HCT116 (cell line): ENCODE results near the gene SLC7A8. TPM values are rescaled to one million over a fixed set of nuclear protein-coding genes. Genes with fewer than 3 reads are reported as not detected.

Experiments
- ATAC-seq: fragments of 200-7000 bp; cut with Tn5 transposase; 2 replicates; pipeline ENCODE4 v1.9.1; 2020; ENCODE audit warnings: mild to moderate bottlenecking, moderate library complexity
- BruUV-seq: library from RNA; stranded (reverse); fragments of 400-500 nt; replicated peaks from 2 replicates; lab custom pipeline; 2021; lab: Mats Ljungman, UMichigan
- CTCF ChIA-PET: fragments of 300-600 bp; sonication (Branson Sonifier 250); formaldehyde crosslinking; loops from one replicate; lab custom pipeline; 2021; ENCODE audit warnings: antibody characterized with exemption; lab: Charles Lee
- POLR2A ChIA-PET: fragments of 300-600, 350-600 bp; sonication (Branson Sonifier 250); formaldehyde crosslinking; loops from one replicate; lab custom pipeline; 2021; ENCODE audit warnings: antibody characterized with exemption; lab: Charles Lee
- RAD21 ChIA-PET, 2 experiments: fragments of 300-600 bp; sonication (Branson Sonifier 250); formaldehyde crosslinking; loops; one replicate each; lab custom pipeline; 2023; ENCODE audit warnings: low total read pairs in 2 of 2; ENCODE audit not compliant: uncharacterized antibody in 2 of 2, unreplicated experiment in 2 of 2, low non-redundant PET in 1 of 2; lab: Charles Lee
- DNase-seq: peaks from one replicate; pipeline ENCODE4 v3.0.0-alpha.2; 2010; ENCODE audit warnings: low read depth, low spot score
- H2AFZ ChIP-seq: fragments of 200-600 bp; shearing (Covaris generic), sonication (generic); 2 replicates; pipeline ENCODE4 v1.6.1; 2017; ENCODE audit warnings: low read depth, mixed run types, mixed read lengths, antibody characterized with exemption, low read length; ENCODE audit not compliant: poor library complexity, severe bottlenecking
- H3K27ac ChIP-seq: 2 replicates; pipeline ENCODE4 v1.5.1; 2012; ENCODE audit warnings: low read depth, low read length
- H3K27me3 ChIP-seq: fragments of 200-600 bp; sonication (generic); 2 replicates; pipeline ENCODE4 v1.6.1; 2016; ENCODE audit warnings: mixed run types, low read length, mixed read lengths; ENCODE audit not compliant: insufficient read depth
- H3K36me3 ChIP-seq, 2 experiments: fragments of 200-500 bp in 1 of 2; fragments of 200-600 bp in 1 of 2; sonication (Bioruptor generic) in 1 of 2; sonication (generic) in 1 of 2; 2 replicates each; pipeline versions ENCODE4 v1.5.1 to v1.6.1; 2014 to 2016; ENCODE audit warnings: low read length in 2 of 2, inconsistent platforms in 1 of 2, mixed read lengths in 1 of 2, mixed run types in 1 of 2; ENCODE audit not compliant: insufficient read depth in 2 of 2, control insufficient read depth in 1 of 2
- H3K4me1 ChIP-seq, 2 experiments: fragments of 200-600 bp in 1 of 2; sonication (generic) in 1 of 2; 2 replicates each; pipeline versions ENCODE4 v1.5.1 to v1.6.1; 2012 to 2017; ENCODE audit warnings: low read length in 2 of 2, inconsistent platforms in 1 of 2, mild to moderate bottlenecking in 1 of 2, mixed read lengths in 1 of 2, mixed run types in 1 of 2, moderate library complexity in 1 of 2; ENCODE audit not compliant: insufficient read depth in 2 of 2, control insufficient read depth in 1 of 2
- H3K4me2 ChIP-seq: fragments of 200-600 bp; sonication (generic); 2 replicates; pipeline ENCODE4 v1.6.1; 2017; ENCODE audit warnings: mixed run types, low read length, mixed read lengths
- H3K4me3 ChIP-seq, 2 experiments: fragments of 200-600 bp in 1 of 2; sonication (generic) in 1 of 2; replicated peaks in 1 of 2; 2 replicates each; pipeline ENCODE4 v1.5.1; 2011 to 2016; ENCODE audit warnings: low read length in 2 of 2, control low read depth in 1 of 2, low read depth in 1 of 2, mild to moderate bottlenecking in 1 of 2, mixed read lengths in 1 of 2, mixed run types in 1 of 2
- H3K79me2 ChIP-seq: fragments of 200-600 bp; sonication (generic); 2 replicates; pipeline ENCODE4 v1.6.1; 2017; ENCODE audit warnings: mild to moderate bottlenecking, mixed run types, low read length, moderate library complexity, mixed read lengths; ENCODE audit not compliant: insufficient read depth
- H3K9ac ChIP-seq: fragments of 200-600 bp; sonication (generic); 2 replicates; pipeline ENCODE4 v1.6.1; 2016; ENCODE audit warnings: low read length, mixed read lengths
- H3K9me2 ChIP-seq: fragments of 200-600 bp; sonication (generic), shearing (Covaris generic); 2 replicates; pipeline ENCODE4 v1.6.1; 2017; ENCODE audit warnings: mixed run types, mild to moderate bottlenecking, moderate library complexity; ENCODE audit not compliant: insufficient read depth
- H3K9me3 ChIP-seq, 2 experiments: fragments of 200-500 bp in 1 of 2; fragments of 200-600 bp in 1 of 2; sonication (Bioruptor generic) in 1 of 2; sonication (generic) in 1 of 2; 2 replicates each; pipeline ENCODE4 v1.6.1; 2014 to 2017; ENCODE audit warnings: low read length in 2 of 2, mixed read lengths in 2 of 2, inconsistent platforms in 1 of 2, low read depth in 1 of 2, mild to moderate bottlenecking in 1 of 2, mixed run types in 1 of 2, moderate library complexity in 1 of 2; ENCODE audit not compliant: control insufficient read depth in 1 of 2, insufficient read depth in 1 of 2
- H4K20me1 ChIP-seq: fragments of 200-600 bp; sonication (generic), shearing (Covaris generic); 2 replicates; pipeline ENCODE4 v1.6.1; 2017; ENCODE audit warnings: mixed run types, mild to moderate bottlenecking, moderate library complexity; ENCODE audit not compliant: insufficient read depth
- ATF3 ChIP-seq: IDR thresholded peaks from 2 replicates; pipeline ENCODE4 v1.6.1; 2012
- CTCF ChIP-seq, 3 experiments: fragments of 200-600 bp in 1 of 3; sonication (generic) in 1 of 3; IDR thresholded peaks in 2 of 3; conservative IDR thresholded peaks in 1 of 3; 2 replicates each; pipeline ENCODE4 v1.5.1; 2012 to 2017; ENCODE audit warnings: low read depth in 2 of 3, low read length in 2 of 3, antibody characterized with exemption in 1 of 3, borderline replicate concordance in 1 of 3, control low read depth in 1 of 3, mild to moderate bottlenecking in 1 of 3, mixed read lengths in 1 of 3, mixed run types in 1 of 3, moderate library complexity in 1 of 3; ENCODE audit not compliant: insufficient read depth in 1 of 3
- EZH2 ChIP-seq: fragments of 200-600 bp; sonication (generic); IDR thresholded peaks from 2 replicates; pipeline ENCODE4 v1.6.1; 2017; ENCODE audit warnings: antibody characterized with exemption, mixed run types
- EZH2phosphoT487 ChIP-seq: fragments of 200-600 bp; IDR thresholded peaks from 2 replicates; pipeline ENCODE4 v1.6.1; 2018; ENCODE audit warnings: antibody characterized with exemption, borderline replicate concordance
- FOSL1 ChIP-seq: IDR thresholded peaks from 2 replicates; pipeline ENCODE4 v1.6.1; 2012; ENCODE audit warnings: low read depth
- JUND ChIP-seq: IDR thresholded peaks from 2 replicates; pipeline ENCODE4 v1.6.1; 2012
- POLR2A ChIP-seq: IDR thresholded peaks from 2 replicates; pipeline ENCODE4 v1.7.0; 2011; ENCODE audit warnings: borderline replicate concordance; ENCODE audit not compliant: insufficient read depth, insufficient read length; ENCODE audit errors: extremely low read depth
- SP1 ChIP-seq: IDR thresholded peaks from 2 replicates; pipeline ENCODE4 v1.6.1; 2012; ENCODE audit warnings: low read depth
- SRF ChIP-seq: IDR thresholded peaks from 2 replicates; pipeline ENCODE4 v1.6.1; 2012; ENCODE audit warnings: low read depth
- YY1 ChIP-seq: IDR thresholded peaks from 2 replicates; pipeline ENCODE4 v1.6.1; 2011; ENCODE audit warnings: low read length, low read depth, moderate library complexity, mild to moderate bottlenecking; ENCODE audit not compliant: insufficient replicate concordance; ENCODE audit errors: extremely low read depth
- ZBTB33 ChIP-seq: IDR thresholded peaks from 2 replicates; pipeline ENCODE4 v1.6.1; 2011; ENCODE audit warnings: mild to moderate bottlenecking, low read length, moderate library complexity; ENCODE audit not compliant: insufficient replicate concordance; ENCODE audit errors: extremely low read depth
- ZNF274 ChIP-seq: fragments of 200-500 bp; sonication (Bioruptor generic); IDR thresholded peaks from 2 replicates; pipeline ENCODE4 v1.6.1; 2014; ENCODE audit warnings: mild to moderate bottlenecking, low read depth, low read length, inconsistent platforms
- intact Hi-C: fragments of 100-400 bp; cut with micrococcal nuclease; formaldehyde crosslinking; loops from 2 replicates; pipeline ENCODE4 v1.10.0; 2022
- total RNA-seq: library from RNA; stranded (reverse); gene quantifications from one replicate; pipeline ENCODE4 v1.2.1, GENCODE V29; 2021; ENCODE audit not compliant: unreplicated experiment
- TF ChIP-seq, protein P1 (sequence below): IDR thresholded peaks from 2 replicates; pipeline ENCODE4 v1.6.1; 2012; ENCODE audit warnings: low read depth

SLC7A8 gene
- total RNA-seq, 1 experiment from 2014 or later: 5.3 TPM

DNA sequence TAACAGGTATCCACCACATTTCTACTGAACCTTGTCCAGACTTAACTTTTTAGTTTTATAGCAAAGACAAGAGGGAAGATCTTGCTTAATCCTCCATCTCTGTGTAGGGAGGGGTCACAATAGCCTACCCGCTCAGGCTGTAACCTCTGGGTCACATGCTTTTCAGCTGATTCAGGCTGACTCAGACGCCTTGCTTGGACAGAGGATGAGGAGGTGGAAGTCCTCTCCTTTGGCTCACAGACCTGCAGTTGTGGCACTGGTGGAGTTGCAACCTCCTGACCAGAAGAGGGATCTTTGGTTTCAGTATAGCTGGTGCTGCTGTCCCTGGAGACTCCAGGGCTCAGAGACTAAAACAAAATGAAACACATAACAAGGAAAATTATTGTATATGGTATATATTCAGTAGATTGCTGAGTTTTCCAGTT lies 104.8 kb downstream of the SLC7A8 start (continued):
- TF ChIP-seq CTCF (IDR thresholded peaks at IDR 0.05 in 2 of 3, conservative IDR thresholded peaks at IDR 0.05 in 1 of 3; ENCODE audit: borderline replicate concordance in 1 of 3, insufficient read depth in 1 of 3, low read depth in 2 of 3, low read length in 2 of 3) (no peak), POLR2A (no peak), EZH2phosphoT487 (no peak), ATF3 (no peak), ZBTB33 (no peak)

DNA sequence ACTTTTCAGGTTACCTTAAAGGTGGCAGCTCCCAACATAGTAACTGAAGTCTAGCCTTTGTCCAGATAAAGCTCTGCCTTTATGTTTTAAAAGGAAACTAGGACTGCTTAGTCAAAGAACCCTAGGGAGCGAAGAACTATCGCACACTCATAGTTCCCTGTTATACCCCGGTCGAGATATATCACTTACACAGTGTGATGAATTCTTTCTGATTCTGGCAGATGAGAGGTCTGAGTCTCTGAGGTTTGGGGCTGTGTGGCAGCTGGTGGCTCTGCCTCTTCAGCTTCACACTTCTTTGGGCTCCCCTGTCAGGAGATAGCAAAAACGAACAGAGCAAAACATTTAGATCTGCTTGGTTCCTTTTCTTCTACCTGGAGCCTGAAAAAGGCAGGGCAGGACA lies 105.5 kb downstream of the SLC7A8 start:
- Histone ChIP-seq H3K79me2 (peaks cover 21% of the 10 kb centered on the region; the same call in 1 of the 2 replicates), H3K9ac (no peak overlapping the region), H3K27ac (peak overlapping the region; percentile 46; the same call in 1 of the 2 replicates), H3K4me3 (no peak overlapping the region), H3K36me3 (peaks cover 66 to 69% of the 10 kb centered on the region in 2 experiments), H3K4me2 (peak overlapping the region; percentile 45; the same call in 1 of the 2 replicates), H3K27me3 (no peaks in the 10 kb centered on the region), H3K9me2 (no peaks in the 10 kb centered on the region), H4K20me1 (no peaks in the 10 kb centered on the region), H3K9me3 (no peaks in the 10 kb centered on the region), H2AFZ (no peak overlapping the region), H3K4me1 (peaks cover 13 to 43% of the 10 kb centered on the region in 2 experiments)
- no peak for DNase-seq
- ChIA-PET RAD21 (no interaction called here), POLR2A (interaction anchor here (1.5 to 2.9 kb wide), 2 partner anchors 9 to 17 kb away, joined by 5 to 19 read pairs; partner anchors contain the start of genes ACIN1 and C14orf119), CTCF (interaction anchor here (1.1 to 3.6 kb wide), 10 partner anchors 9 to 302 kb away, joined by 3 to 51 read pairs (median 8); partner anchors contain the start of genes ACIN1 and C14orf119)
- intact Hi-C loops: loop anchor here (1.0 kb wide), 1 partner anchor 109 kb away; no protein-coding TSS in a partner anchor
- no TSS peak for BruUV-seq
- no peak for ATAC-seq
- no peak for TF ChIP-seq ZBTB33
- no peak for TF ChIP-seq YY1
- no peak for TF ChIP-seq SRF
- TF ChIP-seq ZNF274: no peak
- no peak for TF ChIP-seq FOSL1
- no peak for TF ChIP-seq SP1
- TF ChIP-seq ATF3: no peak
- TF ChIP-seq, protein P1, sequence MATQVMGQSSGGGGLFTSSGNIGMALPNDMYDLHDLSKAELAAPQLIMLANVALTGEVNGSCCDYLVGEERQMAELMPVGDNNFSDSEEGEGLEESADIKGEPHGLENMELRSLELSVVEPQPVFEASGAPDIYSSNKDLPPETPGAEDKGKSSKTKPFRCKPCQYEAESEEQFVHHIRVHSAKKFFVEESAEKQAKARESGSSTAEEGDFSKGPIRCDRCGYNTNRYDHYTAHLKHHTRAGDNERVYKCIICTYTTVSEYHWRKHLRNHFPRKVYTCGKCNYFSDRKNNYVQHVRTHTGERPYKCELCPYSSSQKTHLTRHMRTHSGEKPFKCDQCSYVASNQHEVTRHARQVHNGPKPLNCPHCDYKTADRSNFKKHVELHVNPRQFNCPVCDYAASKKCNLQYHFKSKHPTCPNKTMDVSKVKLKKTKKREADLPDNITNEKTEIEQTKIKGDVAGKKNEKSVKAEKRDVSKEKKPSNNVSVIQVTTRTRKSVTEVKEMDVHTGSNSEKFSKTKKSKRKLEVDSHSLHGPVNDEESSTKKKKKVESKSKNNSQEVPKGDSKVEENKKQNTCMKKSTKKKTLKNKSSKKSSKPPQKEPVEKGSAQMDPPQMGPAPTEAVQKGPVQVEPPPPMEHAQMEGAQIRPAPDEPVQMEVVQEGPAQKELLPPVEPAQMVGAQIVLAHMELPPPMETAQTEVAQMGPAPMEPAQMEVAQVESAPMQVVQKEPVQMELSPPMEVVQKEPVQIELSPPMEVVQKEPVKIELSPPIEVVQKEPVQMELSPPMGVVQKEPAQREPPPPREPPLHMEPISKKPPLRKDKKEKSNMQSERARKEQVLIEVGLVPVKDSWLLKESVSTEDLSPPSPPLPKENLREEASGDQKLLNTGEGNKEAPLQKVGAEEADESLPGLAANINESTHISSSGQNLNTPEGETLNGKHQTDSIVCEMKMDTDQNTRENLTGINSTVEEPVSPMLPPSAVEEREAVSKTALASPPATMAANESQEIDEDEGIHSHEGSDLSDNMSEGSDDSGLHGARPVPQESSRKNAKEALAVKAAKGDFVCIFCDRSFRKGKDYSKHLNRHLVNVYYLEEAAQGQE: no peak
- TF ChIP-seq EZH2: no peak
- no peak for TF ChIP-seq JUND
